Measurements from ENCODE around the gene CCDC92B.
"Not testable (repeated sequence)": the region's sequence is repeated elsewhere in the genome, so short reads cannot be mapped to it uniquely, and the experiment has no call there.

The CCDC92B gene

GRCh38 chr17:2749058-2749783 is at the start of gene CCDC92B:
TSS of gene CCDC92B (minus strand) at chr17:2749652. CDS start at chr17:2735145, 14,507 bp downstream.
- no peak for DNase-seq

- no peak for DNase-seq
Observed at GRCh38 chr17:2798678-2799077, 49.2 kb upstream of the CCDC92B start.

GRCh38 chr17:2798188-2798587 is 48.7 kb upstream of the CCDC92B start:
- no peak for DNase-seq

GRCh38 chr17:2797637-2798036 is 48.2 kb upstream of the CCDC92B start:
- no peak for DNase-seq

GRCh38 chr17:2797226-2797625 is 47.8 kb upstream of the CCDC92B start:
- DNase-seq: no peak

GRCh38 chr17:2796164-2797125 is 47.0 kb upstream of the CCDC92B start, which contains the start of gene RAP1GAP2:
TSS of gene RAP1GAP2 (plus strand) at chr17:2796438. CDS start at chr17:2796528, 90 bp downstream.
- no peak for DNase-seq

- DNase-seq: no peak
Observed at GRCh38 chr17:2795441-2796163, 46.1 kb upstream of the CCDC92B start.

GRCh38 chr17:2794111-2794803 is 44.8 kb upstream of the CCDC92B start:
- DNase-seq: no peak

GRCh38 chr17:2792366-2793169 is 43.1 kb upstream of the CCDC92B start:
- no peak for DNase-seq

- DNase-seq: no peak
Observed at GRCh38 chr17:2789700-2790099, 40.2 kb upstream of the CCDC92B start.

- peak; percentile 57 for DNase-seq
Observed at GRCh38 chr17:2786176-2786881, 36.9 kb upstream of the CCDC92B start.

GRCh38 chr17:2785376-2785775 is 35.9 kb upstream of the CCDC92B start:
- DNase-seq: not testable (repeated sequence)

GRCh38 chr17:2784864-2785263 is 35.4 kb upstream of the CCDC92B start:
- no peak for DNase-seq

GRCh38 chr17:2783310-2784030 is 34.0 kb upstream of the CCDC92B start:
- no peak for DNase-seq

GRCh38 chr17:2782055-2782454 is 32.6 kb upstream of the CCDC92B start:
- DNase-seq: no peak

- DNase-seq: not testable (repeated sequence)
Observed at GRCh38 chr17:2781598-2781997, 32.1 kb upstream of the CCDC92B start.

GRCh38 chr17:2780931-2781454 is 31.5 kb upstream of the CCDC92B start:
- DNase-seq: no peak

- no peak for DNase-seq
Observed at GRCh38 chr17:2780256-2780655, 30.8 kb upstream of the CCDC92B start.

GRCh38 chr17:2779545-2779944 is 30.1 kb upstream of the CCDC92B start:
- no peak for DNase-seq

GRCh38 chr17:2778489-2778888 is 29.0 kb upstream of the CCDC92B start:
- no peak for DNase-seq

Measured in GOT3 (cell line).